OCI-M2 (cell line): ENCODE measurements around the gene PRKCE.

Experiments used
- DNase-seq: peaks from one replicate; lab custom pipeline; 2025; ENCODE audit not compliant: unreplicated experiment; lab: John Stamatoyannopoulos, UW

Gene PRKCE

GRCh38 chr2:46002947-46003346 lies 351.5 kb downstream of the PRKCE start:
- no peak for DNase-seq

- DNase-seq: no peak
These were observed 352.5 kb downstream of the PRKCE start for GRCh38 chr2:46003903-46004473.

GRCh38 chr2:46006473-46007025 lies 355.1 kb downstream of the PRKCE start:
- DNase-seq: no peak

GRCh38 chr2:46007412-46007811 lies 355.9 kb downstream of the PRKCE start:
- no peak for DNase-seq

GRCh38 chr2:46008091-46008870 lies 356.8 kb downstream of the PRKCE start:
- DNase-seq: no peak

- DNase-seq: no peak
These were observed 357.8 kb downstream of the PRKCE start for GRCh38 chr2:46009315-46009714.

GRCh38 chr2:46009772-46010171 lies 358.3 kb downstream of the PRKCE start:
- DNase-seq: no peak

GRCh38 chr2:46010223-46010924 lies 358.9 kb downstream of the PRKCE start:
- no peak for DNase-seq

GRCh38 chr2:46010925-46011490 lies 359.5 kb downstream of the PRKCE start:
- no peak for DNase-seq

GRCh38 chr2:46012618-46013240 lies 361.3 kb downstream of the PRKCE start:
- no peak for DNase-seq

- no peak for DNase-seq
These were observed 362.3 kb downstream of the PRKCE start for GRCh38 chr2:46013726-46014125.

- DNase-seq: no peak
These were observed 363.6 kb downstream of the PRKCE start for GRCh38 chr2:46014911-46015654.

- no peak for DNase-seq
These were observed 364.2 kb downstream of the PRKCE start for GRCh38 chr2:46015671-46016070.

GRCh38 chr2:46016091-46016490 lies 364.6 kb downstream of the PRKCE start:
- DNase-seq: no peak

GRCh38 chr2:46018773-46019591 lies 367.5 kb downstream of the PRKCE start:
- DNase-seq: no peak

- DNase-seq: no peak
These were observed 368.9 kb downstream of the PRKCE start for GRCh38 chr2:46020416-46020815.

GRCh38 chr2:46023165-46023854 lies 371.8 kb downstream of the PRKCE start:
- DNase-seq: no peak

- no peak for DNase-seq
These were observed 372.8 kb downstream of the PRKCE start for GRCh38 chr2:46024146-46024779.
